Memory B cell (primary cell): ENCODE measurements around the gene B3GALT2.
"Not testable (repeated sequence)": the region's sequence is repeated elsewhere in the genome, so short reads cannot be mapped to it uniquely, and the experiment has no call there.

Experiments used
- ATAC-seq: fragments of 150-1000 bp; cut with Tn5 transposase; 2 replicates; pipeline ENCODE4 v1.10.0; 2021; ENCODE audit warnings: low read depth, mild to moderate bottlenecking, moderate library complexity
- DNase-seq, 2 donors: peaks; one replicate each; pipeline ENCODE4 v3.0.0; 2022; ENCODE audit warnings: low spot score in 2 of 2
- H3K27ac Mint-ChIP-seq: one replicate; pipeline ENCODE4 v1.8.0; 2022; ENCODE audit warnings: mild to moderate bottlenecking, moderate library complexity, mixed read lengths
- H3K27me3 Mint-ChIP-seq: one replicate; pipeline ENCODE4 v1.8.0; 2022; ENCODE audit warnings: mixed read lengths
- H3K36me3 Mint-ChIP-seq: one replicate; pipeline ENCODE4 v1.8.0; 2022; ENCODE audit warnings: mild to moderate bottlenecking, mixed read lengths
- H3K4me1 Mint-ChIP-seq: one replicate; pipeline ENCODE4 v1.8.0; 2022; ENCODE audit warnings: mixed read lengths
- H3K4me3 Mint-ChIP-seq: one replicate; pipeline ENCODE4 v1.8.0; 2022; ENCODE audit warnings: mild to moderate bottlenecking, moderate library complexity, mixed read lengths
- H3K9me3 Mint-ChIP-seq: one replicate; pipeline ENCODE4 v1.8.0; 2022; ENCODE audit warnings: mixed read lengths

Gene B3GALT2, protein sequence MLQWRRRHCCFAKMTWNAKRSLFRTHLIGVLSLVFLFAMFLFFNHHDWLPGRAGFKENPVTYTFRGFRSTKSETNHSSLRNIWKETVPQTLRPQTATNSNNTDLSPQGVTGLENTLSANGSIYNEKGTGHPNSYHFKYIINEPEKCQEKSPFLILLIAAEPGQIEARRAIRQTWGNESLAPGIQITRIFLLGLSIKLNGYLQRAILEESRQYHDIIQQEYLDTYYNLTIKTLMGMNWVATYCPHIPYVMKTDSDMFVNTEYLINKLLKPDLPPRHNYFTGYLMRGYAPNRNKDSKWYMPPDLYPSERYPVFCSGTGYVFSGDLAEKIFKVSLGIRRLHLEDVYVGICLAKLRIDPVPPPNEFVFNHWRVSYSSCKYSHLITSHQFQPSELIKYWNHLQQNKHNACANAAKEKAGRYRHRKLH

GRCh38 chr1:193185901-193186731 lies at the start of gene B3GALT2:
B3GALT2 (minus strand) TSS chr1:193186613; CDS start chr1:193181562, 5,051 bp downstream.
- Mint-ChIP-seq H3K4me1 (peaks cover 21% of the 10 kb centered on the region), H3K27ac (peak within 1 kb of the TSS; percentile 1), H3K27me3 (no peaks in the 10 kb centered on the region), H3K9me3 (no peaks in the 10 kb centered on the region), H3K4me3 (no peak within 1 kb of the TSS), H3K36me3 (peaks cover 2% of the 10 kb centered on the region)
- ATAC-seq (peak; percentile 60), DNase-seq (no peak)

DNA sequence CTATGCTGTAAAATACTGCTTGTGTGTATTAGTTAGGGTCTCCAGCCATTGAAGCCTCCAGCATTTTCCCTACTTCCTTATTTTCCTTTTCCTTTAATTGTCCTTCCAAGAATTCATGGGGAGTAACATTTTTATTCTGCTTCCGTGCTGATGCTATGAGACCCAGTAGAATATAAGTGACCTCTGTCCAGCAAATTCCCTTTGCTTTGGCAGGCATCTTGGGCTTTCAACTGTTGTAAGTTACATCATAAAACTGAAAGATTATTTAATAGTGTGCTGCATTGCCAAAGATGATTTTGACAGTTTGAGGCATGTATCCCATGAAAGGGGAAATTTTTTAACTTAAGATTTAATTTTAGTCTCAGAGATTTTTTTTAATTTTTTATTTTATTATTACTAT lies 48.1 kb upstream of the B3GALT2 start:
- Mint-ChIP-seq H3K27ac (no peak overlapping the region), H3K9me3 (no peaks in the 10 kb centered on the region), H3K4me3 (no peak overlapping the region), H3K36me3 (peaks cover 25% of the 10 kb centered on the region), H3K27me3 (no peaks in the 10 kb centered on the region), H3K4me1 (peaks cover 4% of the 10 kb centered on the region)
- ATAC-seq (no peak), DNase-seq (no peak)

DNA sequence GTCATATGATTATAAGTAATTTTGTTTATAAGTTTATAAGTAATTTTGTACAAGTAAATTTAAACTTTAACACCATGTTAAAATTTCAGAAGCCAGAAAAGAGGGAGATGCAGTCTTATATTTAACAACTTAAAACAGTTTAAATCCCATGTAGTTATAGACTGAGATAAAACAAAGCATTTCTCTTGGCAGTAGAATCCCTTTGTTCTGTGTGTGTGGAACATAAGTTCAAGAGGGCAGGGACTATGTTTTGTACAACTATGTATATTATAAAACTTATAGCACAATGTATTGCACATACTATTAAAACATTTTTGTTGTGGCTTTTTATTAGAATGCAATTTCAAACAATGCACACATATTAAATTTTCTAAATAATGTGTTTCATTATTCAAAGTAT lies 44.7 kb upstream of the B3GALT2 start:
- H3K4me3 Mint-ChIP-seq, DNase-seq, ATAC-seq, H3K27me3 Mint-ChIP-seq, H3K4me1 Mint-ChIP-seq, H3K9me3 Mint-ChIP-seq, H3K27ac Mint-ChIP-seq: not testable (repeated sequence)
- peaks cover 24% of the 10 kb centered on the region for H3K36me3 Mint-ChIP-seq

- Mint-ChIP-seq H3K27ac (no peak overlapping the region), H3K36me3 (peaks cover 29% of the 10 kb centered on the region), H3K9me3 (no peaks in the 10 kb centered on the region), H3K27me3 (no peaks in the 10 kb centered on the region), H3K4me3 (no peak overlapping the region), H3K4me1 (peaks cover 13% of the 10 kb centered on the region)
- no peak for DNase-seq
- no peak for ATAC-seq
Observed at GRCh38 chr1:193229136-193229535, 42.7 kb upstream of the B3GALT2 start.

DNA sequence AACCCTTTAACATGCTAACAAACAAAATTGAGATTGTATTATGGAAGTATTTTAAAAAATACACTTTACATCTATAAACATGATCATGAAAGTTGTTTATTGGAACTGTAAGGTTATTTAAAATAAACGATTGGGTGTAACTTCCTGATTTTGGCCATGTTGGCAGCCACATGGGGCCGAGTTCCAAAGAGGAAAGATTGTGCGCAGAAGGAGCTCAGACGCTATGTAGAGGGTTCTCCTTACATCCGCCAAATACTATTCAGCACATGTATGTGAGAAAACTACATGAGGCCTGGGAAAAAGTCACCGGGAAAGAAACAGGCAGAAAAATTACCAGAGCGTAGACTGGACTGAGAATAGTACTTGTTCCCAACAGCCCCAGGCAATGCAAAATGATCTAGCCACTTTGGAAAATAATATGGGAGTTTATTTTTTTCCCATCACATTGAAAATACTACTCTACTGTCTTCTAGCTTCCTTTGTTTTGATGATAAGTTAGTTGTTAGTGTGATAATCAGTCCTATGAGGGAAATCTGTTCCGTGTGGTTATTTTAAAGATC lies 35.7 kb upstream of the B3GALT2 start:
- H3K4me3 Mint-ChIP-seq, result no peak overlapping the region
- no peak overlapping the region for H3K27ac Mint-ChIP-seq
- no peaks in the 10 kb centered on the region for H3K9me3 Mint-ChIP-seq
- ATAC-seq (no peak), DNase-seq (no peak)
- H3K36me3 Mint-ChIP-seq, result peaks cover 41% of the 10 kb centered on the region
- H3K4me1 Mint-ChIP-seq, result peaks cover 13% of the 10 kb centered on the region
- no peaks in the 10 kb centered on the region for H3K27me3 Mint-ChIP-seq

DNA sequence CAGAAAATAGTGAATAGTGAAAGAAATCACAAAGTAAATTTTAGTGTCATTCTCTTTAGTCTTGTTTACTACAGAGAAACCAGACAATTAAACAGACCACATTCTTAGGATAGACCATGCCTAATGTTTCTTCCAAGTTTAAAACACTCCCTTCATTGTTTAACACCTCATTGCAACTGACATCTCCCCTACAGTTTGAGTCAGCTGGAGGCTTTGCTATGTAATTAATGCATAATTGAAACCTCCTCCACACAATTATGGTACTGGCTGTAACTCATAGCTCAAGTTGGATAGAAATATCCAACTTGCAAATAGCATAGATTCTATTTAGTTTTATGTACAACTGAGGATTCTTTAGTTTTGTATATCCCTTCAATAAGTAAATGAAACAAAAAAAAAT lies 35.2 kb upstream of the B3GALT2 start:
- Mint-ChIP-seq H3K36me3 (peaks cover 43% of the 10 kb centered on the region), H3K27me3 (no peaks in the 10 kb centered on the region), H3K27ac (no peak overlapping the region), H3K4me1 (peaks cover 13% of the 10 kb centered on the region), H3K9me3 (no peaks in the 10 kb centered on the region), H3K4me3 (no peak overlapping the region)
- ATAC-seq (no peak), DNase-seq (no peak)

DNA sequence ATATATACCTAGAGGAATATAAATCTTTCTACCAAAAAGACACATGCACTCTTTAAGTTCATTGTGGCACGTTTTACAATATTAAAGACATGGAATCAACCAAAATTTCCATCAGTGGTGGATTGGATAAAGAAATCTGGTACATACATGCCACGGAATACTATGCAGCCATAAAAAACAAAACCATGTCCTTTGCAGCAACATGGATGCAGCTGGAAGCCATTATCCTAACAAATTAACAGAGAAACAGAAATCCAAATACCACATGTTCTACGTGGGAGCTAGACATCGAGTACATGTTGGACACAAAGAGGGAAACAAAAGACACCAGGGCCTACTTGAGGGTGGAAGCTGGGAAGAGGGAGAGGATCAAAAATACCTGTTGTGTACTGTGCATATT lies 33.0 kb upstream of the B3GALT2 start:
- DNase-seq (no peak), ATAC-seq (no peak)
- Mint-ChIP-seq H3K9me3 (no peaks in the 10 kb centered on the region), H3K4me3 (no peak overlapping the region), H3K36me3 (peaks cover 37% of the 10 kb centered on the region), H3K27me3 (no peaks in the 10 kb centered on the region), H3K27ac (no peak overlapping the region), H3K4me1 (no peaks in the 10 kb centered on the region)

- ATAC-seq (no peak), DNase-seq (no peak)
- Mint-ChIP-seq H3K9me3 (no peaks in the 10 kb centered on the region), H3K36me3 (peaks cover 48% of the 10 kb centered on the region), H3K4me3 (no peak overlapping the region), H3K27me3 (no peaks in the 10 kb centered on the region), H3K27ac (no peak overlapping the region), H3K4me1 (peaks cover 2% of the 10 kb centered on the region)
Observed at GRCh38 chr1:193216920-193217319, 30.5 kb upstream of the B3GALT2 start.

GRCh38 chr1:193213998-193214397 lies 27.6 kb upstream of the B3GALT2 start:
- ATAC-seq (no peak), DNase-seq (no peak)
- Mint-ChIP-seq H3K4me3 (no peak overlapping the region), H3K36me3 (peaks cover 54% of the 10 kb centered on the region), H3K4me1 (peaks cover 13% of the 10 kb centered on the region), H3K9me3 (no peaks in the 10 kb centered on the region), H3K27ac (no peak overlapping the region), H3K27me3 (no peaks in the 10 kb centered on the region)

- Mint-ChIP-seq H3K4me1 (peaks cover 13% of the 10 kb centered on the region), H3K4me3 (no peak overlapping the region), H3K27ac (no peak overlapping the region), H3K9me3 (peaks cover 2% of the 10 kb centered on the region), H3K36me3 (peaks cover 50% of the 10 kb centered on the region), H3K27me3 (no peaks in the 10 kb centered on the region)
- no peak for ATAC-seq
- DNase-seq, result no peak
Observed at GRCh38 chr1:193212637-193213036, 26.2 kb upstream of the B3GALT2 start.

- no peak for ATAC-seq
- peak overlapping the region; percentile 3 for H3K27ac Mint-ChIP-seq
Observed at GRCh38 chr1:193211539-193211938, 25.1 kb upstream of the B3GALT2 start.

GRCh38 chr1:193210996-193211395 lies 24.6 kb upstream of the B3GALT2 start:
- Mint-ChIP-seq H3K4me3 (no peak overlapping the region), H3K9me3 (peaks cover 3% of the 10 kb centered on the region), H3K27ac (peak overlapping the region; percentile 3), H3K27me3 (no peaks in the 10 kb centered on the region), H3K36me3 (peaks cover 50% of the 10 kb centered on the region), H3K4me1 (peaks cover 13% of the 10 kb centered on the region)
- ATAC-seq, result no peak
- DNase-seq, result no peak

More at GRCh38 chr1:193211539-193211938, 25.1 kb upstream of the B3GALT2 start:
- Mint-ChIP-seq H3K27me3 (no peaks in the 10 kb centered on the region), H3K4me1 (peaks cover 13% of the 10 kb centered on the region), H3K36me3 (peaks cover 50% of the 10 kb centered on the region), H3K4me3 (no peak overlapping the region), H3K9me3 (peaks cover 2% of the 10 kb centered on the region)
- no peak for DNase-seq

DNA sequence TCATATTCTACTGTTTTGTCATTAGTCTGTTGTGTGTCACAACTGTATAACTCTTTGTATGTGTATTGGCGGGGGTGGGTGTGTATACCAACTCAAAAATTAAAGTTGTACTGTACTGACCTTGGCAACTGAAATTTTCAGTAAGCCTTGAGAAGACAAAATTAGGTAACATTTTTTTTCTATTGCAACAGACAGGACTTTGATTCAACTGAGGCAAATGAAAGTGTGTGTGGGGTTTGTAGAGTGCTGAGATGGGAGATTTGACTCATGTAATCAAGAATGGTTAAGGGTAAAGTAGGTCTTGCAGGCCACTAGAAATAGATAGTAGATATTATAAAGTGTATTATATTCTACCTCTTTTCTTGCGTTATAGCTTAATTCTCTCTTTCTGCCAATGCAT lies 14.6 kb upstream of the B3GALT2 start:
- Mint-ChIP-seq H3K9me3 (peaks cover 2% of the 10 kb centered on the region), H3K4me1 (peaks cover 9% of the 10 kb centered on the region), H3K36me3 (peaks cover 13% of the 10 kb centered on the region), H3K27ac (no peak overlapping the region), H3K27me3 (no peaks in the 10 kb centered on the region), H3K4me3 (no peak overlapping the region)
- no peak for DNase-seq
- ATAC-seq, result no peak

DNA sequence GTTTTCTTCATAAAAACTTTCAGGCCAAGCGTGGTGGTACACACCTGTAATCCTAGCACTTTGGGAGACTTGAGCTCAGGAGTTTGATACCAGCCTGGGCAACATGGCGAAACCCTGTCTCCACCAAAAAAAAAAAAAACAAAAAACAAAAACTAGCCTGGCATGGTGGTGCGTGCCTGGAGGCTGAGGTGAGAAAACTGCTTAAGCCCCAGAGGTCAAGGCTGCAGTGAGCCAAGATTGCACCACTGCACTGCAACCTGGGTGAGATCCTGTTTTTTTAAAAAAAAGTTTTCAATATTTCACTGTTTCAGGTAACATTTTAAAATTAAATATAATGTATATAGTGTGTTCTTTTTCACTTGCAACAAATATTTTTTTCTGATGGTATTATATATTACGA lies 13.5 kb upstream of the B3GALT2 start:
- no peaks in the 10 kb centered on the region for H3K9me3 Mint-ChIP-seq
- H3K27me3 Mint-ChIP-seq, result no peaks in the 10 kb centered on the region
- no peak overlapping the region for H3K27ac Mint-ChIP-seq
- no peak overlapping the region for H3K4me3 Mint-ChIP-seq
- peaks cover 5% of the 10 kb centered on the region for H3K36me3 Mint-ChIP-seq
- no peak for ATAC-seq
- H3K4me1 Mint-ChIP-seq, result peaks cover 13% of the 10 kb centered on the region
- no peak for DNase-seq
